Fibroblast of lung (primary cell): ENCODE results near the gene MFSD2A.

ENCODE experiments used
- EZH2 ChIP-seq: IDR thresholded peaks from 2 replicates; pipeline ENCODE4 v1.5.1; 2012; ENCODE audit warnings: low read length, control low read depth, mild to moderate bottlenecking; ENCODE audit errors: missing control alignments
- TF ChIP-seq, protein P1 (sequence below), 2 donors: IDR thresholded peaks in 1 of 2; conservative IDR thresholded peaks in 1 of 2; 1 replicate in 1 of 2; 2 replicates in 1 of 2; pipeline ENCODE4 v1.5.1; 2011 to 2012; ENCODE audit warnings: low read length in 2 of 2, control low read depth in 1 of 2, inconsistent platforms in 1 of 2, low read depth in 1 of 2, mild to moderate bottlenecking in 1 of 2

DNA sequence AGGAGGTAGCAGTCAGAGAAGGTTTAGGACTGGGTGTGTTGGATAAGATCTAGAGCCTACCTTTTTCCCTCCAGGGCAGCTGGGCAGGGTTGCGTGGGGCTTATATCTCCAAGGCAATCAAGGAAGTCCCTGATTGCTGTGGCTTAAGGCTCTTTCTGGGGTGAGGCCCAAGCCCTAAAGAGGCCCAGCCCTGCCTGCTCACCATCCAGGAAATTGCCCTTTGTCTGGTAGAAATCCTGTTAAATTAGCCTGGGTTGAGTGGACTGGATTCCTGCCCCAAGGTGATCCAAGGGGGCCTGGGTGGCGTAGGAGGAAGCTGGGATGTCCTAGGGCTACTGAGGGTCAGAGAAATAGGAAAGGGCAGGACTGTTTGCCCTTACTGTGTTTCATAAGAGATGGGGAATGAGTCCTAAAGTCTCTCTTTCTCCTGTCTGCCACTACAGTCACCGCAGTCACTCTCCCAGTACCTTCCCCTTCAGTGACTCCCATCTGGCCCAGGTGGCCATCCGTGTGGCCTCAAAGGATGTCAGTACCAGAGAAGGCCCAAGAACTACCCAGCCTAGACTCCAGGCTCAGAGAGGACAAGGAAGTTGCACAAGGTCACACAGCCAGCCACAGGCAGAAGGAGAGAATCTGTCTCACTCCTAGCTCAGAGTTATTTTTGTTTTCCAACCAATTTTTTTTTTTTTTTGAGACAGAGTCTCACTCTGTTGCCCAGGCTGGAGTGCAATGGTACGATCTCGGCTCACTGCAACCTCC, 25.8 kb downstream of the MFSD2A start:
- no peak for TF ChIP-seq EZH2
- TF ChIP-seq, protein P1, sequence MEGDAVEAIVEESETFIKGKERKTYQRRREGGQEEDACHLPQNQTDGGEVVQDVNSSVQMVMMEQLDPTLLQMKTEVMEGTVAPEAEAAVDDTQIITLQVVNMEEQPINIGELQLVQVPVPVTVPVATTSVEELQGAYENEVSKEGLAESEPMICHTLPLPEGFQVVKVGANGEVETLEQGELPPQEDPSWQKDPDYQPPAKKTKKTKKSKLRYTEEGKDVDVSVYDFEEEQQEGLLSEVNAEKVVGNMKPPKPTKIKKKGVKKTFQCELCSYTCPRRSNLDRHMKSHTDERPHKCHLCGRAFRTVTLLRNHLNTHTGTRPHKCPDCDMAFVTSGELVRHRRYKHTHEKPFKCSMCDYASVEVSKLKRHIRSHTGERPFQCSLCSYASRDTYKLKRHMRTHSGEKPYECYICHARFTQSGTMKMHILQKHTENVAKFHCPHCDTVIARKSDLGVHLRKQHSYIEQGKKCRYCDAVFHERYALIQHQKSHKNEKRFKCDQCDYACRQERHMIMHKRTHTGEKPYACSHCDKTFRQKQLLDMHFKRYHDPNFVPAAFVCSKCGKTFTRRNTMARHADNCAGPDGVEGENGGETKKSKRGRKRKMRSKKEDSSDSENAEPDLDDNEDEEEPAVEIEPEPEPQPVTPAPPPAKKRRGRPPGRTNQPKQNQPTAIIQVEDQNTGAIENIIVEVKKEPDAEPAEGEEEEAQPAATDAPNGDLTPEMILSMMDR (conservative IDR thresholded peaks at IDR 0.05 in 1 of 2, IDR thresholded peaks at IDR 0.05 in 1 of 2; ENCODE audit: low read depth in 1 of 2, low read length in 2 of 2): no peak
